ENCODE data around the gene STIM1.

Gene STIM1

GRCh38 chr11:4138497-4138896, 283.0 kb downstream of the STIM1 start:
- no peak for DNase-seq

- no peak for DNase-seq
Observed at GRCh38 chr11:4140067-4140636, 284.7 kb downstream of the STIM1 start.

Measured in NCI-H1105 (cell line).